Fibroblast of lung (primary cell): ENCODE measurements around the gene PRELID1. TPM values are rescaled to one million over a fixed set of nuclear protein-coding genes. Genes with fewer than 3 reads are reported as not detected.

Experiments used
- DNase-seq, 2 donors: peaks; one replicate each; pipeline versions ENCODE4 v3.0.0 to v3.0.0-alpha.2; 2010; ENCODE audit warnings: low read depth in 2 of 2
- H2AFZ ChIP-seq: 2 replicates; pipeline ENCODE4 v1.5.1; 2012; ENCODE audit warnings: low read length, control low read depth, inconsistent platforms
- H3K27ac ChIP-seq: 2 replicates; pipeline ENCODE4 v1.5.1; 2011; ENCODE audit warnings: low read length, control low read depth; ENCODE audit not compliant: insufficient read depth
- H3K27me3 ChIP-seq: 2 replicates; pipeline ENCODE4 v1.5.1; 2011; ENCODE audit warnings: mild to moderate bottlenecking, low read length; ENCODE audit not compliant: control insufficient read depth, insufficient read depth
- H3K36me3 ChIP-seq: 2 replicates; pipeline ENCODE4 v1.5.1; 2011; ENCODE audit warnings: low read length; ENCODE audit not compliant: control insufficient read depth, insufficient read depth
- H3K4me1 ChIP-seq: 2 replicates; pipeline ENCODE4 v1.5.1; 2011; ENCODE audit warnings: low read length; ENCODE audit not compliant: control insufficient read depth, insufficient read depth; ENCODE audit errors: extremely low read depth
- H3K4me2 ChIP-seq: 2 replicates; pipeline ENCODE4 v1.5.1; 2011; ENCODE audit warnings: low read length, control low read depth; ENCODE audit not compliant: insufficient read depth; ENCODE audit errors: extremely low read depth
- H3K4me3 ChIP-seq, 4 experiments: fragments of 200-600 bp in 1 of 4; sonication (generic) in 1 of 4; replicated peaks in 1 of 4; 2 replicates each; pipeline ENCODE4 v1.5.1; 2011 to 2016; ENCODE audit warnings: low read length in 4 of 4, low read depth in 3 of 4, mild to moderate bottlenecking in 3 of 4, control low read depth in 2 of 4, inconsistent platforms in 1 of 4, mixed read lengths in 1 of 4; ENCODE audit not compliant: insufficient read depth in 1 of 4; ENCODE audit errors: control extremely low read depth in 1 of 4
- H3K79me2 ChIP-seq: 2 replicates; pipeline ENCODE4 v1.5.1; 2012; ENCODE audit warnings: mild to moderate bottlenecking, low read length, inconsistent platforms; ENCODE audit not compliant: control insufficient read depth, insufficient read depth
- H3K9ac ChIP-seq: 2 replicates; pipeline ENCODE4 v1.5.1; 2011; ENCODE audit warnings: mild to moderate bottlenecking, low read length, control low read depth; ENCODE audit not compliant: insufficient read depth
- H3K9me3 ChIP-seq: 2 replicates; pipeline ENCODE4 v1.5.1; 2012; ENCODE audit warnings: low read depth, low read length; ENCODE audit not compliant: control insufficient read depth, insufficient read depth
- H4K20me1 ChIP-seq: 2 replicates; pipeline ENCODE4 v1.5.1; 2011; ENCODE audit warnings: low read length; ENCODE audit not compliant: control insufficient read depth, insufficient read depth; ENCODE audit errors: extremely low read depth
- CTCF ChIP-seq, 2 donors: IDR thresholded peaks in 1 of 2; conservative IDR thresholded peaks in 1 of 2; 1 replicate in 1 of 2; 2 replicates in 1 of 2; pipeline ENCODE4 v1.5.1; 2011 to 2012; ENCODE audit warnings: low read length in 2 of 2, control low read depth in 1 of 2, inconsistent platforms in 1 of 2, low read depth in 1 of 2, mild to moderate bottlenecking in 1 of 2
- EZH2 ChIP-seq: IDR thresholded peaks from 2 replicates; pipeline ENCODE4 v1.5.1; 2012; ENCODE audit warnings: low read length, control low read depth, mild to moderate bottlenecking; ENCODE audit errors: missing control alignments
- polyA plus RNA-seq, 2 donors: library from polyadenylated mRNA; depleted of rRNA in 1 of 2; stranded (reverse) in 1 of 2; unstranded in 1 of 2; fragments of >200 nt; gene quantifications; 2 replicates each; pipeline ENCODE4 v1.2.1, GENCODE V29; 2011 to 2012; ENCODE audit warnings: missing spikeins in 1 of 2
- total RNA-seq: library from RNA; depleted of rRNA; stranded (reverse); fragments of >200 nt; gene quantifications from 2 replicates; pipeline ENCODE4 v1.2.1, GENCODE V29; 2014

The PRELID1 gene
- total and polyA plus RNA-seq, 2 donors (not counting 1 experiment from before 2014, with no cell fraction given), result 64.2 to 145 TPM

- no peaks in the 10 kb centered on the region for H4K20me1 ChIP-seq
- H3K27me3 ChIP-seq, result no peaks in the 10 kb centered on the region
- no peak overlapping the region for H3K27ac ChIP-seq
- no peak overlapping the region for H3K4me3 ChIP-seq
- TF ChIP-seq CTCF (conservative IDR thresholded peaks at IDR 0.05 in 1 of 2, IDR thresholded peaks at IDR 0.05 in 1 of 2; ENCODE audit: low read depth in 1 of 2, low read length in 2 of 2) (no peak), EZH2 (no peak)
- no peaks in the 10 kb centered on the region for H3K4me1 ChIP-seq
- H3K36me3 ChIP-seq, result peaks cover 6% of the 10 kb centered on the region
- no peak overlapping the region for H3K4me2 ChIP-seq
- H2AFZ ChIP-seq, result no peak overlapping the region
- no peaks in the 10 kb centered on the region for H3K79me2 ChIP-seq
- no peak overlapping the region for H3K9ac ChIP-seq
- DNase-seq, result no peak
- H3K9me3 ChIP-seq, result no peaks in the 10 kb centered on the region
Observed at GRCh38 chr5:177276886-177277285, 26.7 kb upstream of the PRELID1 start.

- H3K36me3 ChIP-seq, result peaks cover 8% of the 10 kb centered on the region
- no peak for DNase-seq
- H3K9me3 ChIP-seq, result no peaks in the 10 kb centered on the region
- no peaks in the 10 kb centered on the region for H3K27me3 ChIP-seq
- no peaks in the 10 kb centered on the region for H3K79me2 ChIP-seq
- H3K4me2 ChIP-seq, result no peak overlapping the region
- H3K27ac ChIP-seq, result no peak overlapping the region
- no peak overlapping the region for H3K9ac ChIP-seq
- H3K4me1 ChIP-seq, result no peaks in the 10 kb centered on the region
- no peak overlapping the region for H2AFZ ChIP-seq
- no peaks in the 10 kb centered on the region for H4K20me1 ChIP-seq
- no peak overlapping the region for H3K4me3 ChIP-seq
- TF ChIP-seq CTCF (conservative IDR thresholded peaks at IDR 0.05 in 1 of 2, IDR thresholded peaks at IDR 0.05 in 1 of 2; ENCODE audit: low read depth in 1 of 2, low read length in 2 of 2) (no peak), EZH2 (no peak)
Observed at GRCh38 chr5:177288191-177288590, 15.4 kb upstream of the PRELID1 start.

- Histone ChIP-seq H4K20me1 (no peaks in the 10 kb centered on the region), H3K4me2 (no peak overlapping the region), H3K36me3 (peaks cover 16% of the 10 kb centered on the region), H3K4me1 (no peaks in the 10 kb centered on the region), H3K9ac (no peak overlapping the region), H3K79me2 (no peaks in the 10 kb centered on the region), H3K4me3 (no peak overlapping the region), H3K27ac (no peak overlapping the region), H2AFZ (no peak overlapping the region), H3K27me3 (no peaks in the 10 kb centered on the region), H3K9me3 (no peaks in the 10 kb centered on the region)
- no peak for DNase-seq
- TF ChIP-seq EZH2 (no peak), CTCF (conservative IDR thresholded peaks at IDR 0.05 in 1 of 2, IDR thresholded peaks at IDR 0.05 in 1 of 2; ENCODE audit: low read depth in 1 of 2, low read length in 2 of 2) (no peak)
Observed at GRCh38 chr5:177290816-177291596, 12.6 kb upstream of the PRELID1 start.
